Effector memory CD4-positive, alpha-beta T cell (primary cell): ENCODE results near the gene TDP2.
A peak's percentile ranks its signal among the peaks of the same experiment; 100 is the strongest.
"Not testable (repeated sequence)": the region's sequence is repeated elsewhere in the genome, so short reads cannot be mapped to it uniquely, and the experiment has no call there.

Source experiments
- DNase-seq, 3 donors: peaks; one replicate each; pipeline ENCODE4 v3.0.0-alpha.2; 2020
- H3K27ac ChIP-seq: 2 replicates; pipeline ENCODE4 v1.7.0; 2013; ENCODE audit warnings: mild to moderate bottlenecking, low read length, moderate library complexity; ENCODE audit not compliant: insufficient read depth, poor library complexity, severe bottlenecking
- H3K27me3 ChIP-seq: replicated peaks from 2 replicates; pipeline ENCODE4 v1.7.0; 2013; ENCODE audit warnings: mild to moderate bottlenecking, low read length; ENCODE audit not compliant: insufficient read depth, control insufficient read depth, poor library complexity, severe bottlenecking
- H3K36me3 ChIP-seq: 2 replicates; pipeline ENCODE4 v1.7.0; 2013; ENCODE audit warnings: mild to moderate bottlenecking, low read length, moderate library complexity; ENCODE audit not compliant: control insufficient read depth, insufficient read depth
- H3K4me1 ChIP-seq: 2 replicates; pipeline ENCODE4 v1.7.0; 2013; ENCODE audit warnings: low read length, mild to moderate bottlenecking; ENCODE audit not compliant: control insufficient read depth, insufficient read depth, poor library complexity, severe bottlenecking
- H3K4me3 ChIP-seq: 2 replicates; pipeline ENCODE4 v1.7.0; 2013; ENCODE audit warnings: low read length, low read depth, mild to moderate bottlenecking; ENCODE audit not compliant: insufficient read depth, poor library complexity, severe bottlenecking
- H3K9me3 ChIP-seq: 2 replicates; pipeline ENCODE4 v1.7.0; 2013; ENCODE audit warnings: mild to moderate bottlenecking, low read length, moderate library complexity; ENCODE audit not compliant: control insufficient read depth

TDP2 gene

GRCh38 chr6:24680582-24680981 is 13.9 kb upstream of the TDP2 start:
- Histone ChIP-seq H3K27ac (no peak overlapping the region), H3K27me3 (no peaks in the 10 kb centered on the region), H3K4me3 (no peak overlapping the region), H3K9me3 (no peaks in the 10 kb centered on the region), H3K4me1 (no peaks in the 10 kb centered on the region), H3K36me3 (no peaks in the 10 kb centered on the region)
- DNase-seq: no peak

- not testable (repeated sequence) for H3K4me3 ChIP-seq, H3K27me3 ChIP-seq, DNase-seq, H3K27ac ChIP-seq, H3K9me3 ChIP-seq, H3K4me1 ChIP-seq, H3K36me3 ChIP-seq
Observed at GRCh38 chr6:24678792-24679352, 12.2 kb upstream of the TDP2 start.

GRCh38 chr6:24673625-24674024 is 6.9 kb upstream of the TDP2 start:
- no peaks in the 10 kb centered on the region for H3K4me1 ChIP-seq
- H3K27ac ChIP-seq: no peak overlapping the region
- H3K4me3 ChIP-seq: no peak overlapping the region
- H3K9me3 ChIP-seq: no peaks in the 10 kb centered on the region
- no peak for DNase-seq
- H3K36me3 ChIP-seq: no peaks in the 10 kb centered on the region
- H3K27me3 ChIP-seq: no peaks in the 10 kb centered on the region

- no peaks in the 10 kb centered on the region for H3K36me3 ChIP-seq
- no peak for DNase-seq
- no peak overlapping the region for H3K27ac ChIP-seq
- no peaks in the 10 kb centered on the region for H3K27me3 ChIP-seq
- H3K4me1 ChIP-seq: peaks cover 7% of the 10 kb centered on the region
- H3K4me3 ChIP-seq: no peak overlapping the region
- no peaks in the 10 kb centered on the region for H3K9me3 ChIP-seq
Observed at GRCh38 chr6:24672620-24673182, 6.0 kb upstream of the TDP2 start.

- H3K9me3 ChIP-seq, DNase-seq, H3K27ac ChIP-seq, H3K27me3 ChIP-seq, H3K4me3 ChIP-seq, H3K36me3 ChIP-seq: not testable (repeated sequence)
- peaks cover 10% of the 10 kb centered on the region for H3K4me1 ChIP-seq
Observed at GRCh38 chr6:24671077-24671476, 4.4 kb upstream of the TDP2 start.

- not testable (repeated sequence) for H3K36me3 ChIP-seq, H3K4me3 ChIP-seq, H3K27me3 ChIP-seq, H3K27ac ChIP-seq, DNase-seq, H3K9me3 ChIP-seq
- peaks cover 10% of the 10 kb centered on the region for H3K4me1 ChIP-seq
Observed at GRCh38 chr6:24670492-24670891, 3.8 kb upstream of the TDP2 start.

GRCh38 chr6:24668997-24669361 is 2.3 kb upstream of the TDP2 start:
- no peaks in the 10 kb centered on the region for H3K9me3 ChIP-seq
- no peaks in the 10 kb centered on the region for H3K36me3 ChIP-seq
- H3K4me3 ChIP-seq: no peak overlapping the region
- H3K27me3 ChIP-seq: no peaks in the 10 kb centered on the region
- peaks cover 10% of the 10 kb centered on the region for H3K4me1 ChIP-seq
- no peak overlapping the region for H3K27ac ChIP-seq
- DNase-seq: no peak

- not testable (repeated sequence) for H3K9me3 ChIP-seq, H3K4me3 ChIP-seq, H3K27ac ChIP-seq, DNase-seq, H3K27me3 ChIP-seq, H3K36me3 ChIP-seq
- peaks cover 10% of the 10 kb centered on the region for H3K4me1 ChIP-seq
Observed at GRCh38 chr6:24668066-24668996, 1.6 kb upstream of the TDP2 start.

- Histone ChIP-seq H3K27ac (peak overlapping the region; percentile 80), H3K27me3 (no peaks in the 10 kb centered on the region), H3K4me3 (peak overlapping the region; percentile 83), H3K4me1 (peaks cover 10% of the 10 kb centered on the region), H3K36me3 (peaks cover 7% of the 10 kb centered on the region), H3K9me3 (no peaks in the 10 kb centered on the region)
- DNase-seq: no peak
Observed at GRCh38 chr6:24667378-24667803, 692 bp upstream of the TDP2 start.

GRCh38 chr6:24666097-24666640 is 530 bp downstream of the TDP2 start:
- Histone ChIP-seq H3K36me3 (peaks cover 7% of the 10 kb centered on the region), H3K4me1 (peaks cover 10% of the 10 kb centered on the region), H3K4me3 (peak overlapping the region; percentile 83), H3K27ac (peak overlapping the region; percentile 84), H3K9me3 (no peaks in the 10 kb centered on the region), H3K27me3 (no peaks in the 10 kb centered on the region)
- DNase-seq: no peak
